GM21786 (cell line): Measurements from ENCODE around the gene CLDN22.

Source experiments
- ATAC-seq: cut with Tn5 transposase; IDR thresholded peaks from one replicate; pipeline ENCODE4 v1.9.1; 2021; ENCODE audit not compliant: unreplicated experiment

The CLDN22 gene

GRCh38 chr4:183320211-183321059 lies at the start of gene CLDN22:
CLDN22 (minus strand) TSS chr4:183320276; CDS start chr4:183320218, 58 bp downstream.
- ATAC-seq: no peak

GRCh38 chr4:183369073-183369472 lies 49.0 kb upstream of the CLDN22 start:
- ATAC-seq: no peak

- ATAC-seq: no peak
Measured at GRCh38 chr4:183366206-183366835, 46.2 kb upstream of the CLDN22 start.

DNA sequence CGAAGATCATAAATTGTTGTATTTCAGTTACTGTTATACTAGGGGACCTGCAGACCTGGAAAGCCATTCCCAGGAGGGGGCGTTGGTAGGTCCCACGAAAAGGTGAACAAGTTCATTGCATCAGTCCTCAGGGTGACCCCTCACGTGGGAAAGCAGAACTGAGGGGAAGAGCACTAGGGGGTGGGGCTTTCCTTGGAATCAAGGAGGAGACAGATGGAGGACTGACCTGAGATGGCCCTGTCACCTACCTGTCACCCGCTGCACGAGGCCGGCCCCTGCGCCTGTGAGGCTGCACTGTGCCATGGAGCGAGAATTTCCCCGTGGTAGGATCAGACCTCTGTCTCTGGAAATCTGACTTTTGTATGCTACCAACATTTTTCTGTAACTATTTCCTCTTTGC lies 43.9 kb upstream of the CLDN22 start:
- no peak for ATAC-seq

DNA sequence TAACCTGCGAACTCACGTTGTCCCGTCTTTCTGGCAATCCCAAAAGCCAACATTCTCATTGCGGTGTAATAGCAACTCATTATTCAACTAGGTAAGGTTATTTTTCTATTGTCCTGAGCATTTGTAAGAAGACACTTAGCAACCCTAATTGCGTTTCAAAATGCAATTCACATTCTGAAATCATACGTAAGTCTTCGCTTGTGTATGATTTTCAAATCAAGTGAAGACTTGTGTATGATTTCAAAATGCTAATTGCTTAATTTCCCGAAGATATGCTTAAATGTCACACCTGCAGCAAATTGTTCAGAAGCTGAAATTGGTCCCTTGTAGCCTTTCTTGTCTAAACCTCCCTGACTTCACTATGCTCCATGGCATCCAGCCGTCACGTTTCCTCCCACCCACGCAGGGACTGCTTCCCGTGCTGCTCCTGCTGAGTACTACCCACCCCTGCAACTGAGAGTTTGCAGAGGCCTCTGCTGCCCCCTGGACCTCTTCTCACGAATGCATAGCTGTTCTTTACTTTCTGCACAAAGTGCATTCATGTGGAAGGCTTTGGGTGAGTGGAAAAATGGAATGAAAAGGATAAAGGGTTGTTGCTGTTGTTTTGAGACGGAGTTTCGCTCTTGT lies 43.0 kb upstream of the CLDN22 start:
- ATAC-seq: no peak

- no peak for ATAC-seq
Measured at GRCh38 chr4:183362036-183362435, 42.0 kb upstream of the CLDN22 start.

GRCh38 chr4:183360161-183360919 lies 40.3 kb upstream of the CLDN22 start:
- ATAC-seq: no peak

- ATAC-seq: no peak
Measured at GRCh38 chr4:183358215-183358755, 38.2 kb upstream of the CLDN22 start.

DNA sequence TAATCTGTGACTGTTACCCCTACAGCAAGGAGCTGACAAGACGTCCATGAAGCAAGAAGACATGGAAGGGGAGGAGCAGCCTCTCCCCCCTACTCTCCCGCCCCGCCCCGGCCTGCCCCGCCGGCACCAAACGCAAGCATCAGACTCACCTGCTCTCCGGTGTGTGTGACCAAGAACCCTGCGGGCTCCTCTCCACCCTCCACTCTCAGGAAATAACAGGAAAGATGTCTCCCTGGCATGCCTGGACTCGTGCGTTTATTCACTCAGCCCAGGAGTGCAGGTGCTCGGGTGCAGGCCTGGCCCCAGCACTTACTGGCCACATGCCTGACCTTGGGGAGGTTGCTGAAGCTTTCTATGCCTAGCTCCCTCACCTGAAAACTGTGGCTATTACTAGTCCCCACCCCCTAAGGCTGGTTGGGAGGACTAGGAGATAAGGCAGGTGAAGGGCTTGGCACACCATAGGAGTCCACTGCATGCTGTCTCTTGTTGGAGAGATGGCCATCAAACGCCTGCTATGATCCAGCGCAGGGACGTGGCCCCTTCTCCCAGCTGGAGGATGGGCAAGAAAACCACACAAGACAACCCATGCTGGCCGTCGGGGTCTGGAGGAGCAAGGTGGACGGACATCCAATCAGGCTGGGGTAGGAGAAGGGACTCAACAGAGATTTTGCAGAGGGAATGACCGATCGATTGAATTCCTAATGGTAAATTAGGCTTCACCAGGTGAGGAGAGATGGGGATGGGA lies 37.0 kb upstream of the CLDN22 start:
- ATAC-seq: no peak

- no peak for ATAC-seq
Measured at GRCh38 chr4:183356173-183356830, 36.2 kb upstream of the CLDN22 start.

DNA sequence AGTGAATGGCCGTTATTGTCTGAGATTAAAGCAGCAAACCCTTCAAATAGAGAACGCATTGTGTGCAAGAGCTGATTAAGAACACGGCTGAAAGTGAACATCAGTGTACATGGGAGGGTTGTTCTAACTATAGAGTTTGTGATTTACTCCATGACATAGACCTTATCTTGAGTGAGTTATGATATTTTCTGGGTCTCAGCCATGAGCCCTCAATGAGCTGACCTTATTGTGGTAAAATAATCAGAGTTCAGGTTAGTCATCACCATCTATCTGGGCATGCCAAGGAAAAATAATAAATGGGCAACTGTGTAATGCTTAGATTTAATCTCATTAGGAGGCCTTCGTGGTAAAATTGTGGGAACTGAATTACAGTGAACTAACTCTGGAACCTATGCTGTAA lies 35.3 kb upstream of the CLDN22 start:
- ATAC-seq: no peak

DNA sequence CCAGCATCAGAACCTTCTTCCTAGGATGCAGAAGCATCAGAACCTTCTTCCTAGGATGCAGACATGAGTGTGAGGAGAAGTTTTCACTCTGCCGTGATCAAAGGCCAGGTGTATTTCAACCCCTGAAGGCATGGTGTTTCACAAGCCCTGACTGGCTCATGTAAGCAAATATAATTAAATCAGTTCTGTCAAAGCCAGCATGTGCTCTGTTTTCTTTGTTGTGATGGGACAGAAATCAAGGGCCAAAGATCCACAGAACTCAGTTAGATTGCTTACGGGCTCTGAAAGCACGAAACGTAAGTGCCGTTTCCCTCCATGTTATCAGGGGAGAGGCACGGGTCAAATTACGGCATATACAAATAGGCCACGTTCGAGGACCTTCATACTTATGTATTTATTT lies 34.1 kb upstream of the CLDN22 start:
- no peak for ATAC-seq

GRCh38 chr4:183353557-183353956 lies 33.5 kb upstream of the CLDN22 start:
- ATAC-seq: no peak

- no peak for ATAC-seq
Measured at GRCh38 chr4:183352546-183352945, 32.5 kb upstream of the CLDN22 start.

- ATAC-seq: no peak
Measured at GRCh38 chr4:183350317-183351071, 30.4 kb upstream of the CLDN22 start.

- ATAC-seq: no peak
Measured at GRCh38 chr4:183349673-183350072, 29.6 kb upstream of the CLDN22 start.

DNA sequence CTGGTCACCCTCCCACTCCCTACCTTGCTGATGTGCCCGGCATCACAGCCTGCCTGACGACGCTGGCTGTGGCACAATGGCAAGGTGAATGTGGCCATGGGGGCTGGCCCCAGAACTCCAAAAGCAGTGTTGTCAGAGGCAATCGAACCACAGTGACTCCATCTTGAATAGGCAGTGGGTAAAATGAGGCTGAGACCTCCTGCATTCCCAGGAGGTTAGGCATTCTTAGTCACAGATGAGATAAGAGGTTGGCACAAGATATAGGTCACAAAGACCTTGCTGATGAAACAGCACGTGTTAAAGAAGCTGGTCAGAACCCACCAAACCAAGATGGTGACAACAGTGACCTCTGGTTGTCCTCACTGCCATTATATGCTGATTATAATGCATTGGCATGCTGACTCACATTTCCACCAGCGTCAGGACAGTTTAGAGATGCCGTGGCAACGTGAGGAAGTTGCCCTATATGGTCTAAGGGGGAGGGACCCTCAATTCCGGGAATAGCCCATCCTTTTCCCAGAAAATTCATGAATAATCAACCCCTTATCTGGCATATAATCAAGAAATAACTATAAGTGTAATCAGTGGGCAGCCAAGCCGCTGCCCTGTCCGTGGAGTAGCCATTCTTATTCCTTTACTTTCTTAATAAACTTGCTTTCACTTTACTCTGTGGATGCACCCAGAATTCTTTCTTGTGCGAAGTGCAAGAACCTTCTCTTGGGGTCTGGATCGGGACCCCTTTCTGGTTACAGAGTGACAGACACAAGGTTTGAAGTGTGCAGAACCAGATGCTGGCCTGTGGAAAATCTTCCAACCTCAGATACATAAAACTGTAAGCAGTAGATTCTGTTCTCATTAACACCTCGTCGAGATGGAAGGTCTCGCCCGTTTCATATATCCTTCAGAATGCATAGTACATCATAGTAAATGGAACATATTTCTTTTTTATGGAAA lies 28.9 kb upstream of the CLDN22 start:
- no peak for ATAC-seq

DNA sequence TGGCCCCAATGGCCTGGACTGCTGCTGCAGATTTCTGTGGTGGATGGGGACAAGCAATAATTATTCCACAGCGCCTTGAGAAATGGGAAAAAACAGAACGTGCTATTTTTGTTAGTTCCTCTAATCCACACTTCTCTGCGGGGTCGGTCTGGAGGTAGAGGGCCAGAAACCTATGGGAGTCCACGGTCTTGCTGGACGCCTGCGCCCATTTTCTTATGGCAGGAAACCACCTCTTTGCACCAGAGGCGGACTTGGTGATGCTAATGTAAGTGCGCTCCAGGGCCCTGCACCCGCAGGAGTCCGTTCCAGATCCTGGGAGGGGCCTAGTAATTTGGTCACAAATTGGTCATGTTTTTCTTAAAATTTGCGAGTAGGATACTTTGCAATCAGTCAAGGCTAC lies 28.1 kb upstream of the CLDN22 start:
- ATAC-seq: no peak
